ENCODE measurements around the gene CHD1L.

DNA sequence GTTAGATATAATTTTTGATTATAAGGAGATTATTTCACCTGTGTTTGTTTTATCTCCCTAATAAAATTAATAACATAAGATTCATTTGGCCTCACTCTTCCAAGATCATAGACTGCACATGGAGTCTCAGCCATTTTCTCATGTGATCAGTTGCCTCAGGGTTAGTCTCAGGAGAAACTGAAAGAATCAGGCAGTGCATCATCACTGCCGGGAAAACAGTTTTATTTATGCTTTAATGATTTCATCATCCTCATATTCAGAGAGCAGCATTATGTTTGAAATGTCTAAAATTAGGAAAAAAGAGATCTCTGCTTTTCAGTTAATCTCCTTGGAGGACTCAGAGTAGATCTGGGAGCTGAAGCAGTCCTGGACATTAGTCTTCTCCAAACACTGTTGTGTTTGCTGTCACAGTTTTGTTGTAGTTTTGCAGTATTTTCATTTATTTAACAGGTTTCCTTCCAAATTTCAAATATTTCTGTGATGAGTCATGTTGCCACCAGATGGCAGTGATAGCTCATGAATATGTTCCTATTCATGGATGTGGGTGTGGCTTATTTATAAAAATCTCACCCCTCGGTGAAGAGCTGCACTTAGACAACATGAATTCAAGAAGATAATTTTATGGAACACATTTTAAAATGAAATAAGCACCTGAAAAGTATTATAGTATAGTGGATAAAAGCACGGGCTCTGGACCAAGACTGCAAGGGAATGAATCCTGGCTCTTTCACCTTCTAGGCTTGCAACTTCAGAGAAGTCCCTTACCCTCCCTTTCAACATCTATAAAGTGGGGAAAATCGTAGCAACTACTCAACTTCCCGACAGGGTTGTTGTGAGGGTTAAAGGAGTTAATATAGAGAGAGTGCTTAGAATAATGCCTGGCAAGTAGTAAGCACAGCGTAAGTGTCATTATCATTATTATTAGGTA is 31.2 kb downstream of the CHD1L start:
- TF ChIP-seq, protein P1, sequence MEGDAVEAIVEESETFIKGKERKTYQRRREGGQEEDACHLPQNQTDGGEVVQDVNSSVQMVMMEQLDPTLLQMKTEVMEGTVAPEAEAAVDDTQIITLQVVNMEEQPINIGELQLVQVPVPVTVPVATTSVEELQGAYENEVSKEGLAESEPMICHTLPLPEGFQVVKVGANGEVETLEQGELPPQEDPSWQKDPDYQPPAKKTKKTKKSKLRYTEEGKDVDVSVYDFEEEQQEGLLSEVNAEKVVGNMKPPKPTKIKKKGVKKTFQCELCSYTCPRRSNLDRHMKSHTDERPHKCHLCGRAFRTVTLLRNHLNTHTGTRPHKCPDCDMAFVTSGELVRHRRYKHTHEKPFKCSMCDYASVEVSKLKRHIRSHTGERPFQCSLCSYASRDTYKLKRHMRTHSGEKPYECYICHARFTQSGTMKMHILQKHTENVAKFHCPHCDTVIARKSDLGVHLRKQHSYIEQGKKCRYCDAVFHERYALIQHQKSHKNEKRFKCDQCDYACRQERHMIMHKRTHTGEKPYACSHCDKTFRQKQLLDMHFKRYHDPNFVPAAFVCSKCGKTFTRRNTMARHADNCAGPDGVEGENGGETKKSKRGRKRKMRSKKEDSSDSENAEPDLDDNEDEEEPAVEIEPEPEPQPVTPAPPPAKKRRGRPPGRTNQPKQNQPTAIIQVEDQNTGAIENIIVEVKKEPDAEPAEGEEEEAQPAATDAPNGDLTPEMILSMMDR (IDR thresholded peaks at IDR 0.05) = peak; percentile 85
- no peak for TF ChIP-seq ZFX (IDR thresholded peaks at IDR 0.05; ENCODE audit: borderline replicate concordance)
